SK-N-SH (cell line): ENCODE measurements around the gene MXI1.

Experiments
- CHD2 ChIP-seq: fragments of 150-350 bp; IDR thresholded peaks from 2 replicates; pipeline ENCODE4 v1.6.1; 2018; ENCODE audit warnings: low read length; ENCODE audit not compliant: partially characterized antibody
- ELF1 ChIP-seq: IDR thresholded peaks from 2 replicates; pipeline ENCODE4 v1.4.0; 2012
- FOSL2 ChIP-seq: IDR thresholded peaks from 2 replicates; pipeline ENCODE4 v1.4.0; 2012; ENCODE audit warnings: low read depth, mild to moderate bottlenecking, moderate library complexity, borderline replicate concordance
- FOXM1 ChIP-seq: IDR thresholded peaks from 2 replicates; pipeline ENCODE4 v1.4.0; 2012; ENCODE audit warnings: low read depth, mild to moderate bottlenecking
- GABPA ChIP-seq: IDR thresholded peaks from 2 replicates; pipeline ENCODE4 v1.4.0; 2012; ENCODE audit warnings: low read depth, mild to moderate bottlenecking
- POLR2AphosphoS5 ChIP-seq: IDR thresholded peaks from 2 replicates; pipeline ENCODE4 v1.6.1; 2012; ENCODE audit warnings: low read depth, low read length
- SMC3 ChIP-seq: IDR thresholded peaks from 2 replicates; pipeline ENCODE4 v1.6.1; 2012; ENCODE audit warnings: low read depth, low read length, improper control_type of control experiment
- TF ChIP-seq, protein P1 (sequence below): IDR thresholded peaks from 2 replicates; pipeline ENCODE4 v1.4.0; 2012; ENCODE audit warnings: low read depth, borderline replicate concordance
- TF ChIP-seq, protein P2 (sequence below): fragments of 200-600 bp; sonication (generic); IDR thresholded peaks from 2 replicates; pipeline ENCODE4 v1.6.1; 2017; ENCODE audit warnings: antibody characterized with exemption, mild to moderate bottlenecking, moderate library complexity
- TF ChIP-seq, protein P3 (sequence below): fragments of 150-350 bp; IDR thresholded peaks from 2 replicates; pipeline ENCODE4 v1.6.1; 2016; ENCODE audit warnings: mild to moderate bottlenecking, low read depth, low read length
- TF ChIP-seq, protein P4 (sequence below): fragments of 150-350 bp; IDR thresholded peaks from 2 replicates; pipeline ENCODE4 v1.6.1; 2017; ENCODE audit warnings: antibody characterized with exemption, low read length, low read depth, borderline replicate concordance
- TF ChIP-seq, protein P5 (sequence below): IDR thresholded peaks from 2 replicates; pipeline ENCODE4; 2012
- TF ChIP-seq, protein P6 (sequence below): IDR thresholded peaks from 2 replicates; pipeline ENCODE4 v1.4.0; 2012; ENCODE audit warnings: low read depth

DNA sequence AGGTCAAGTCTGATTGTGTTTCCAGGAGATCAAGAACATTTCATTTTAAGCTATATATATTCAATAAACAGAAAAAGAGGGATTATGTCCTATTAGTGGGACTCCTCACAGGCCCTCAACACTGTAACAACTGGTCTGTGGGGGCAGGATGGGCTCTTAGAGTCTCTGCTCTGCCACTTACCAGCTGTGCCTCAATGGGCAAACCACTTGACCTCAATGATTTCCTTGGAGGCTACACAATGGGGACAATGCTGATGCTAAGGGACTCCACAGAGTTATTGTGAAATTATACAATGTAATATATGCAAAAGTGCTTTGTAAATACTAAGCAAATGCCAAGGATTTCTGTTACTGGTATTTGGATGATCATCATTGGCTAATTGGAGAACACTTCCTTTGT, 33.2 kb upstream of the MXI1 start:
- TF ChIP-seq GABPA (no peak), CHD2 (no peak), SMC3 (no peak), ELF1 (no peak), FOXM1 (no peak), POLR2AphosphoS5 (no peak), FOSL2 (no peak)
- TF ChIP-seq, protein P1, sequence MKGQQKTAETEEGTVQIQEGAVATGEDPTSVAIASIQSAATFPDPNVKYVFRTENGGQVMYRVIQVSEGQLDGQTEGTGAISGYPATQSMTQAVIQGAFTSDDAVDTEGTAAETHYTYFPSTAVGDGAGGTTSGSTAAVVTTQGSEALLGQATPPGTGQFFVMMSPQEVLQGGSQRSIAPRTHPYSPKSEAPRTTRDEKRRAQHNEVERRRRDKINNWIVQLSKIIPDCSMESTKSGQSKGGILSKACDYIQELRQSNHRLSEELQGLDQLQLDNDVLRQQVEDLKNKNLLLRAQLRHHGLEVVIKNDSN, result no peak
- TF ChIP-seq, protein P2, sequence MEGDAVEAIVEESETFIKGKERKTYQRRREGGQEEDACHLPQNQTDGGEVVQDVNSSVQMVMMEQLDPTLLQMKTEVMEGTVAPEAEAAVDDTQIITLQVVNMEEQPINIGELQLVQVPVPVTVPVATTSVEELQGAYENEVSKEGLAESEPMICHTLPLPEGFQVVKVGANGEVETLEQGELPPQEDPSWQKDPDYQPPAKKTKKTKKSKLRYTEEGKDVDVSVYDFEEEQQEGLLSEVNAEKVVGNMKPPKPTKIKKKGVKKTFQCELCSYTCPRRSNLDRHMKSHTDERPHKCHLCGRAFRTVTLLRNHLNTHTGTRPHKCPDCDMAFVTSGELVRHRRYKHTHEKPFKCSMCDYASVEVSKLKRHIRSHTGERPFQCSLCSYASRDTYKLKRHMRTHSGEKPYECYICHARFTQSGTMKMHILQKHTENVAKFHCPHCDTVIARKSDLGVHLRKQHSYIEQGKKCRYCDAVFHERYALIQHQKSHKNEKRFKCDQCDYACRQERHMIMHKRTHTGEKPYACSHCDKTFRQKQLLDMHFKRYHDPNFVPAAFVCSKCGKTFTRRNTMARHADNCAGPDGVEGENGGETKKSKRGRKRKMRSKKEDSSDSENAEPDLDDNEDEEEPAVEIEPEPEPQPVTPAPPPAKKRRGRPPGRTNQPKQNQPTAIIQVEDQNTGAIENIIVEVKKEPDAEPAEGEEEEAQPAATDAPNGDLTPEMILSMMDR, result no peak
- TF ChIP-seq, protein P3, sequence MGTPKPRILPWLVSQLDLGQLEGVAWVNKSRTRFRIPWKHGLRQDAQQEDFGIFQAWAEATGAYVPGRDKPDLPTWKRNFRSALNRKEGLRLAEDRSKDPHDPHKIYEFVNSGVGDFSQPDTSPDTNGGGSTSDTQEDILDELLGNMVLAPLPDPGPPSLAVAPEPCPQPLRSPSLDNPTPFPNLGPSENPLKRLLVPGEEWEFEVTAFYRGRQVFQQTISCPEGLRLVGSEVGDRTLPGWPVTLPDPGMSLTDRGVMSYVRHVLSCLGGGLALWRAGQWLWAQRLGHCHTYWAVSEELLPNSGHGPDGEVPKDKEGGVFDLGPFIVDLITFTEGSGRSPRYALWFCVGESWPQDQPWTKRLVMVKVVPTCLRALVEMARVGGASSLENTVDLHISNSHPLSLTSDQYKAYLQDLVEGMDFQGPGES, result no peak
- TF ChIP-seq, protein P4, sequence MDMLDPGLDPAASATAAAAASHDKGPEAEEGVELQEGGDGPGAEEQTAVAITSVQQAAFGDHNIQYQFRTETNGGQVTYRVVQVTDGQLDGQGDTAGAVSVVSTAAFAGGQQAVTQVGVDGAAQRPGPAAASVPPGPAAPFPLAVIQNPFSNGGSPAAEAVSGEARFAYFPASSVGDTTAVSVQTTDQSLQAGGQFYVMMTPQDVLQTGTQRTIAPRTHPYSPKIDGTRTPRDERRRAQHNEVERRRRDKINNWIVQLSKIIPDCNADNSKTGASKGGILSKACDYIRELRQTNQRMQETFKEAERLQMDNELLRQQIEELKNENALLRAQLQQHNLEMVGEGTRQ, result no peak
- TF ChIP-seq, protein P5, sequence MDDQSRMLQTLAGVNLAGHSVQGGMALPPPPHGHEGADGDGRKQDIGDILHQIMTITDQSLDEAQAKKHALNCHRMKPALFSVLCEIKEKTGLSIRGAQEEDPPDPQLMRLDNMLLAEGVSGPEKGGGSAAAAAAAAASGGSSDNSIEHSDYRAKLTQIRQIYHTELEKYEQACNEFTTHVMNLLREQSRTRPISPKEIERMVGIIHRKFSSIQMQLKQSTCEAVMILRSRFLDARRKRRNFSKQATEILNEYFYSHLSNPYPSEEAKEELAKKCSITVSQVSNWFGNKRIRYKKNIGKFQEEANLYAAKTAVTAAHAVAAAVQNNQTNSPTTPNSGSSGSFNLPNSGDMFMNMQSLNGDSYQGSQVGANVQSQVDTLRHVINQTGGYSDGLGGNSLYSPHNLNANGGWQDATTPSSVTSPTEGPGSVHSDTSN, result no peak
- TF ChIP-seq, protein P6, sequence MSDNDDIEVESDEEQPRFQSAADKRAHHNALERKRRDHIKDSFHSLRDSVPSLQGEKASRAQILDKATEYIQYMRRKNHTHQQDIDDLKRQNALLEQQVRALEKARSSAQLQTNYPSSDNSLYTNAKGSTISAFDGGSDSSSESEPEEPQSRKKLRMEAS, result no peak
